Urothelium cell line (cell line): Measurements from ENCODE around the gene ZBTB44.
A peak's percentile ranks its signal among the peaks of the same experiment; 100 is the strongest.
"Not testable (repeated sequence)": the region's sequence is repeated elsewhere in the genome, so short reads cannot be mapped to it uniquely, and the experiment has no call there.

Experiments used
- DNase-seq: peaks from one replicate; pipeline ENCODE4 v3.0.0; 2011; ENCODE audit warnings: low spot score, mixed read lengths
- FAIRE-seq: peaks from 2 replicates; lab custom pipeline; 2011; peaks lifted over from hg19 to GRCh38; lab: Jason Lieb, UNC

Gene ZBTB44

DNA sequence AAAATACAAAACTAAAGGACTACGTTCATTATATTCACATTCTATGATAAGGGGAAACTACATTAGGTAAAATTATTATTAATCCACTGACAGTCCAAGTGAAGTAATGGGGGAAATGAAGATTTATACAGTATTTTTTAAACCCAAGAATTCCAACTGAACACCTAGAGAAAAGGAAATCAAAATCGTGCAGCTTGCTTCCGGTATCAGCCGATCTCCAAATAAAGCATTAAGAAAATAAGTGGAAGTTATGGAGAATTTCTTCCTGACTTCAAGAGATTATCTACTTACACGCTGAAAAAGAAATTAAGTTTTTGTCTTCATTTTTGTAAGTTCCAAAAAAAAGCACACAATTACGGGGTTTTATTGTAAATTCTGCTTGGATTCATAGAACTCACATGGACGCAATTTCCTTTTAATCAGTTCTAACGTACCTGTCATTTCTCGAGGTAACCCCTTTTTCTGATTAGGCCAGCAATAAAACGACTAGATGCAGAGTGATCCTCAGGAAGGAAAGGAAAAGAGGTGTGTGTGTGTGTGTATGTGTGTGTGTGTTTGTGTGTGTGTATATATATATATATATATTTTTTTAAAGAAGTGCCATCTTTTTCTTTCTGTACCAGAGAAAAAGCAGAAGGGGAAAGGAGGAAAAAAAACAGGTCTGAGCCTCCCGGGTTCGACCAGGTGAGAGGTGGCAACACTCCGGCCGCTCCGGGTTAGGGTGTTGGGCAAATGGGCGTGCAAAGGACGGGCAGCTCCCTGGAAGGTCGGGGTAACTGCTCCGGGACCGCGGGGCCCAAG, 1.1 kb downstream of the ZBTB44 start:
- DNase-seq = peak; percentile 3

DNA sequence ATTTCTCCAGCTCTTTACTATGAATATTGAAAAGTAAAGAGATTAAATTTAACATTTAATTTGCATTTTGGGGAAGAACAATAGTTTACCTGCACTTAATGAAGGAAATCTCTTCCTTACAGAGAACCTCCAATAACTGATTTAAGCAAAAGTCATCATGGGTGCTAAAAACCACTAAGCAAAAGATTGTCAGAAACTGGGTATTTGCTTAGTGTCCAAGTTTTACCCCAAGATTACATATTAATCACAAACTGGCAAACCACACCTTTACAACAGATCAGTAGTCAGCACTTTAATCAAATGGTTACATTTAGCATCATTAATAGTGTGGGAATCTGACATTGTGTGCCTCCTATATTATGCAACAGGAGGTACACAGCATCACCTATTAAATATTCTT, 2.7 kb downstream of the ZBTB44 start:
- no peak for FAIRE-seq
- DNase-seq = no peak

More for the DNA sequence above, 1.1 kb downstream of the ZBTB44 start:
- no peak for FAIRE-seq

DNA sequence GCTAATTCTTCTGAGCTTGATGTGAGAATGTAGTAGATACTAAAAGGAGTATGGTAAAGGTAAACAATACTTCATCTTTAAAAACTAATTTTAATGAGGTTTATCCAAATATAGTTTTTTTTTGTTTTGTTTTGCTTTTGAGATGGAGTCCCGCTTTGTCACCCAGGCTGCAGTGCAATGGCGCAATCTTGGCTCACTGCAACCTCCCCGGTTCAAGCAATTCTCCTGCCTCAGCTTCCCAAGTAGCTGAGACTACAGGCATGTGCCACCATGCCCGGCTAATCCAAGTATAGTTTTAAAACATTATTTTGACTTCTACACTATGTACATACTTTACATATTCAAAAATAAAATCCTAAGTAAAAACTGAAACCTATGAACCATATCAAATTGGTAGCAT, 4.1 kb downstream of the ZBTB44 start:
- FAIRE-seq = no peak
- DNase-seq = no peak

DNA sequence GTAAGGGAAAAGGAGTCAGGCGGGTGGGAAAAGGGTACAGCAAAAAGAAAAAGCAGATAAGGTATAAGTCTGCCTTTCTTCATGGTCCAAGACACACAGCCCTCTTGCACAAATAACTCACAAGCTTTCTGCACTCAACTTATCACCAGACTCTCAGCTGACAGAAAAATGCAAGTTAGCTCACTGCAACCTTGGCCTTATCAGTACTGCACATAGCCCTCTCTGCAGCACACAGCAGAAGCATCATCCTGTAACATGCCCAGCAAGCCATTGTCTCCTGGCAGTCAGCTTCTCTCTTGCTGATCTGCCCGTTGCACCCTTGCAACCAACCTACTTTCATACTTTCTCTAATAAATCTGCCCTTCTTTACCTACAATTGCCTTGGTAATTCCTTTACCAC, 5.8 kb downstream of the ZBTB44 start:
- FAIRE-seq (no peak), DNase-seq (no peak)

DNA sequence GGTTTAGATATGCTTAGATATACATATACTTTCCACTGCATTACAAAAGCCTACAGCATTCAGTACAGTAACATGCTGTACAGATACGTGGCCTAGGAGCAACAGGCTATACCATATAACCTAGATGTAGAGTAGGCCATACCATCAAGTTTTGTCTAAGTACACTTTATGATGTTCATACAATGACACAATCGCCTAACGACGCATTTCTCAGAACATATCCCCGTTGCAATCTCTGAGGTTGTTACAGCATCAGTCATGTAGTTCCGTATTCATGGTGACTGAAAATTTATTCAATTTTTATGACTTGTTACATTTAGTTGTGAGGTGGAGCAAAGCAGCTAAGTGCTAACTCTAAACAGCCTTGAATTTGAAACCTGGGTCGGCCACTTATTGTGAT, 6.7 kb downstream of the ZBTB44 start:
- DNase-seq (no peak), FAIRE-seq (no peak)

DNA sequence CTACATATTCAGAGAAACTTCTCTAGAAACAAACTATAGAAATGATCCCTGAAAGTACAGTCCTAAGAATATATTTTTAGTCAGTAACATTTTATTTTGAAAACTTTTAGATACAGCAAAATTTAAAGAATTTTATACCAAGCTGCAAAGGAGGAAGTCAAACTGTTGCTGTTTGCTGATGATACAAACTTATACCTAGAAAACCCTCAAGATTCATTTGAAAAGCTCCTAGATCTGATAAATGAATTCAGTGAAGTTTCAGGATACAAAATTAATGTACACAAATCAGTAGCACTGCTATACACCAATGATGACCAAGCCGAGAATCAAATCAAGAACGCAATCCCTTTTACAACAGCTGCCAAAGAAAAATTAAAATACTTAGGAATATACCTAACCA, 10.1 kb downstream of the ZBTB44 start:
- DNase-seq = no peak
- FAIRE-seq = no peak

DNA sequence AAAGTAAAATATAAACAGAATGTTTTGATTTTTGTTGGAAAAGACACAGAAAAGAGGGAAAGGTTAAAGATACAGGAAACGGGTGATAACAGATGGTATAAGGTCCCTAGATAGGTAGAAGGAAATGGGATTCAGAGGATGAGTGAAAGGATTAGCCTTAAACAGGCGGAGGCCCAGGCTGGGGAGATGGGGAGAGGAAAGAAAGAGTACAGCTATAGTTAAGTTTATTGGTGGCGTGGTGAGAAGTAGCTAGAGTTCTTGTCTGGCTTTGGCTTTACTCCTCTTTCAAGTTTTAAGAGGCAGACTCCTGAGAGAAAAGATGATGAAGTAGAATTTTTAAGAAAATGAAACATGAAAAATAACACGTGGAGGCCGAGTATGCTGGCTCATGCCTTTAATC, 13.7 kb downstream of the ZBTB44 start:
- DNase-seq (no peak), FAIRE-seq (no peak)

DNA sequence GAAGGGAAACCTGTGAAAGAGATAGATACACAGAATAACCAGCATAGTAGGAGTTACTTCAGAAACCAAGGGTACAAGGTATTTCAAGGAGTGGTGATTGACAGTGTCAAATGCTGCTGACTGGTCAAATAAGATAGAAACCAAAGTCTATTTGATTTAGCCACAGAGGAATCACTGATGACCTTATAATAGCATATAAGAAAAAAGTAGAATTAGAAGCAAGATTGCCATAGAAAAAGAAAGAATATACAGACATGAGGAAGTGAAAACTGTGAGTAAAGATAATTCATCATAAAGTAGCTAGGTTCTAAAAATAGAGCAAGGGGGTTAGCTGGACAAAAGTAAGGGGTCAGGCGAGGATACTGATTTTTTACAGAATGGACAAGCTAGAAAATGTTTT, 14.2 kb downstream of the ZBTB44 start:
- no peak for FAIRE-seq
- no peak for DNase-seq

DNA sequence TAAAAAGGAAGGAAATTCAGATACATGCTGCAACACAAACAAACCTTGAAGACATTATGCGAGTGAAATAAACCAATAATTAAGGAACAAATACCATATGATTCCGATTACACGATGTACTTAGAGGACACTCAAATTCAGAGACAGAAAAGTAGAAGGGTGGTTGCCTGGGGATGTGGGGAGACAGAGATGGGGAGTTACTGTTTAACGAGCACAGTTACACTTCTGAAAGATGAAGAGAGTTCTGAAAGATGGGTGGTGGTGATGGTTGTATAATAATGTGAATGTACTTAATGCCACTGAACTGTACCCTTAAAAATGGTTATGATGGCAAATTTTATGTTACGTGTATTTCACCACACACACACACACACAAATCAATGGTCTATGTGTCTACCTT, 14.7 kb downstream of the ZBTB44 start:
- no peak for FAIRE-seq
- DNase-seq = no peak

DNA sequence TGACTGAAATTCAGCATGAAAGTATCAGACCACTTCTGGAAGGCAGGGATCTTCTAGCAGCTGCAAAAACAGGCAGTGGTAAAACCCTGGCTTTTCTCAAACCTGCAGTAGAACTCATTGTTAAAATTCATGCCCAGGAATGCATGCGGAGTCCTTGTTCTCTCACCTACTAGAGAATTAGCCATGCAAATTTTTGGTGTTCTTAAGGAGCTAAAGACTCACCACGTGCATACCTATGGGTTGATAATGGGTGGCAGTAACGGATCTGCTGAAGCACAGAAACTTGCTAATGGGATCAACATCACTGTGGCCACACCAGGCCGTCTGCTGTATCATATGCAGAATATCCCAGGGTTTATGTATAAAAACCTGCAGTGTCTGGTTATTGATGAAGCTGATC, 19.1 kb downstream of the ZBTB44 start:
- no peak for FAIRE-seq
- no peak for DNase-seq

DNA sequence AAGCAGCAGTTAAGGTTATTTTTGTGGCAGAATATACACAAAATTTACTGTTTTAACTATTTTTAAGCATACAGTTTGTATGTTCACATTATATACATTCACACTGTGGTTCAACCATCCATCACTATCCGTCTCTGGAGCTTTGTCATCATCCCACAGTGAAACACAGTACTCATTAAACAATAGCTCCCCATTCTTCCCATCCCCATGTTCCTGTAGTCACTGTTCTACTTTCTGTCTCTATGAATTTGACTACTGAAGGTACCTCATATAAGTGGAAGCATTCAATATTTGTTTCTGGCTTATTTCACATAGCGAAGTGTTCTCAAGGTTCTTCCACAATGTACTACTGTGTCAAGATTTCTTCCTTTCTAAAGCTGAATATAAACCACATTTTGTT, 32.6 kb downstream of the ZBTB44 start:
- FAIRE-seq (no peak), DNase-seq (no peak)

DNA sequence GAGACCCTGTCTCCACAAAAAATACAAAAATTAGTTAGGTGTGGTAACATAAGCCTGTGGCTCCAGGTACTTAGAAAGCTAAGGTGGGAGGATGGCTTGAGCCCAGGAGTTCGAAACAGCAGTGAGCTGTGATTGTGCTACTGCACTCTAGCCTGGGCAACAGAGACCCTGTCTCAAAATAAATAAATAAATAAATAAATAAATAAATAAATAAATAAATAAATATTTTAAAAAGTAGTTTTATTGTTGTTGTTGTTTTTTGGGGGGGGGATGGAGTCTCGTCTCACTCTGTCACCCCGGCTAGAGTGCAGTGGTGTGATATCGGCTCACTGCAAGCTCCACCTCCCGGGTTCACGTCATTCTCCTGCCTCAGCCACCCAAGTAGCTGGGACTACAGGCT, 33.4 kb downstream of the ZBTB44 start:
- not testable (repeated sequence) for FAIRE-seq, DNase-seq

DNA sequence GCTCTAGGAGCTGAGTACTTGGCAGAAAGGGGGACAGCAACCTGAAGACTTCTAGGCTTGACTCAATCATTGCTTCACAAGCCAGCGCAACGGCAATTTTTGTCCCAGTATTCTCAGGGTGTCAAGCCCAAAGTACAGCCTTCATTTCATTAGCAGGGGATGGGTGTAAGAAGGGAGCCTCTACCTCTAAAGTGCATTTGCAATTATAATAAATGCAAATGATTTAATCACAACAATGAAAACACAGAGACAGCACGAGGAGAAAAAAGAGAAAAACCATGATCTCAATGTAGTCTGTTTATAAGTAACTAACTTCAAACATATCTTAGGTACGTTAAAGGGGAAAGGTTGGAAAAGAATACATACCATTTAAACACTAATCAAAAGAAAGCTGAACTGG, 34.7 kb downstream of the ZBTB44 start:
- DNase-seq (no peak), FAIRE-seq (no peak)

DNA sequence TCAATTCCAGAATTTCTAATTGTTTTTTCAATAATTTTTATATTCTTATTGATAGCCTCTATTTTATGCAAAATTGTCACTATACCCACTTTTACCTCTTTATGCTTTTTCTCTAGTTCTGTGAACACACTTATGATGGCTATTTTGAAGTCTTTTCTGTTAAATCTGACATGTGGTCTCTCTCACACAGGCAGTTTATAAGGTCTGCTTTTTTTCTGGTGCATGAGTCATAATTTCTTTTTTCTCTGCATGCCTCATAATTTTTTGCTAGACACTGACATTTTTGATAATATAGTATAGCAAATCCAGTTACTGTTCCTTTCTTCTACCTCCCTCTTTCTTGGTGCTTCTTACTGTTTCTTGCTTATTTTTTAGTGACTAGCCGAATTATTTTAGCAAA, 36.0 kb downstream of the ZBTB44 start:
- DNase-seq = no peak
- FAIRE-seq = no peak

DNA sequence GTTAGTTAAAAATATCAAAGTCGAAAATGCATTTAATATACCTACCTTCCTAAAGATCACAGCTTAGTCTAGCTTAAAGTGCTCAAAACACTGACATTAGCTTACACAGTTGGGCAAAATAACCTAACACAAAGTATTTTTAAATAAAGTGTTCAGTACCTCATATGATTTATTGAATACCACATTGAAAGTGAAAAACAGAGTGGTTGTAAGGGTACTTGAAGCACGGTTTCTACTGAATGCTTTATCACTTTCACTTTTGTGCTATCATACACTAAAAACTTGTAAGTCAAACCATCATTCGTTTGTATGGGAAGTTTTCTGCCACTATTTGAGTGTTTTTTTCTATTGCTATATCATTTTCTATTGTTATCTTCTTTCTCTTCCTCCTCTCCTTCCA, 36.6 kb downstream of the ZBTB44 start:
- FAIRE-seq (no peak), DNase-seq (no peak)

DNA sequence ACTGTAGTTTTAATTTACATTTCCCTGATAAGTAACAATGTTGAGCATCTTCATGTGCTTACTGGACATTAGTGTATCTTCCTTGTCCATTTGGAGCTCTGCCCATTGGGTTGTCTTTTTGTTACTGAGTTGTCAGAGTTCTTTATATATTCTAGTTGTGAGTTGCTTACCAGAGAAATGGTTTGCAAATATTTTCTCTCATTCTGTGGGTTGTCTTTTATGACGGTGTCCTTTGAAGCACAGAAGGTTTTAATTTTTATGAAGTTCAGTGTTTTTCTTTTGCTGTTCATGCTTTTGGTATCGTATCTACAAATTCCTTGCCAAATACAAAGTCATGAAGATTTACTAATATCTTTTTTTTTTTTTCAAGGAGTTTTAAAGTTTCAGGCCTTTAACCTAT, 42.4 kb downstream of the ZBTB44 start:
- FAIRE-seq = no peak
- DNase-seq = no peak

DNA sequence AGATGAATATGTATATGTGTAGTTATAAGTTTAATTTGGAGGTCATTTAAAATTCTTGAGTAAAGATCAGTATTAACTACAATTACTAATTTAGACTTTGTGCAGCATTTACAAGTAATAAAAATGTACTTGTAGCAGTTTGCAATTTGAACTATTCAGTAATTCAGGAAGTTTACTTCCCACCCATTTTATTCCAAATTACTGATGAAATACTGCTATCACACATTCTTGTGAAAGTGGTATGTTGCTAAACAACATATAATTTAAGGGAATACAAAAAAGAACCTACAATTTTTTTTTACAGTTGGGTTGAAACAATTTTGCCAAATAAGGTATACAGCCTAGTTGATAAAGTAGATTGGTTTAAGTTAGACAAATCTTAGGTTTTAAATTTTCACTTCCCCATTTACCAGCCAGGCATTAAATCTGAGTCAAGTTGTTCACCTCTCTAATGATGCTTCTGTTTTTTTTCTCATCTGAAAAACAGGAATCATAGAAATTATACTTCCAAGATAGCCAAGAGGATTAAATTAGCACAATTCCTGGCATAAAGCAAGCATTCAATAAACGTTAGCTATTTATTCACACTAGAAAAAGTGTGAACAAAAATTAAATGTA, 45.3 kb downstream of the ZBTB44 start:
- FAIRE-seq (no peak), DNase-seq (no peak)

DNA sequence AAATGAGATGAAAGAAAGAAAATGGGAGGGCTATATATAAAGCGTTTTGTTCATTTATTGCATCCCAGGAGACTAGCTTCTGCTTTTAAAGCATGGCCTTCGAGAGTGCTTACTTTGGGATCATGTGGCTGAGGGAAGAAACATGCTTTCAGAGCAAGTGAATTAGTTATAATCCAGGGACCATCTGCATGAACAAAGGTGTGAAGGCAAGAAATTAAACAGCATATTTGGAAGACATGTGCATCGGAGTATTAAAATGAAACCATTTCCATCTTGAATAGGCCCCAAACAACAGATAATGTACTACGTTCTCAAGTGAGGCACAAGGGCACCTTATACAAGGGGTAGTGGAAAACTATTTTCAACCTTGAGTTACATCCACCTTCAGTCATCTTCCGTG, 51.4 kb downstream of the ZBTB44 start:
- FAIRE-seq (no peak), DNase-seq (no peak)

DNA sequence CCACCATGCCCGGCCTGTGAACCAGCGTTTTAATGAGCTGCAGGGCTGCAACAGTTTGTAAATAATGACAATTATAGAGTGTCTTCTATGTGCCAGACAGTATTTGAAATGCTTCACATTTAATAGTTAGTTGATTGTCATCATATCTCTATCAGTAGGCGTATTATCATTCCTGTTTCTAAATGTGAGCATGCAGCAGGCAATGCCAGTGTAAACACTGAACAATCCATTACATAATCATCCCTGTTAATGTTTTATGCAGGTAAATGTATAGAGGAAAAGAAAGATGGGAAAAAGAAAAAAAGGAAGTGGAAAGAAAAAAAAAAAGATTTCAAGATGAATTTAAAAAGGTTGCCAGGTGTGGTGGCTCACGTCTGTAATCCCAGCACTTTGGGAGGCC, 52.3 kb downstream of the ZBTB44 start:
- no peak for DNase-seq

DNA sequence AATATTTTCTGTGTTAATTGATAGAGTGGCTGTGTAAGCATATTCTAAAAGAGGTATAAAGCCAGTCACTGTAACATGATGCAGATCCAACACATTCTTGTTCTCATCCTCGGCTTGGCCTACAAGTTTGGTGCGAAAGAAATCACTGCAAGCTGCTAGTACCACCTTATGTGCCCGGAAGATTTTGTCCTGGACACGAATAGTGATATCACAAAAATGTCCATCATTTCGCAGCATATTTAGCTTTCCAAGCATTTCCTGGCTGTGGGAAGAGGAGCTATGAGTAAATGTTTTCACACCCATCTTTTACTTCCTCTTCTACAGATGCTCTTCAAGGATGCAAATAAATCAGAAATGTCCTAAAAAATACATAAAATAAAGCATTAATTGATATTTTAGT, 53.1 kb downstream of the ZBTB44 start:
- FAIRE-seq (no peak), DNase-seq (no peak)

More for the DNA sequence above, 52.3 kb downstream of the ZBTB44 start:
- no peak for FAIRE-seq

DNA sequence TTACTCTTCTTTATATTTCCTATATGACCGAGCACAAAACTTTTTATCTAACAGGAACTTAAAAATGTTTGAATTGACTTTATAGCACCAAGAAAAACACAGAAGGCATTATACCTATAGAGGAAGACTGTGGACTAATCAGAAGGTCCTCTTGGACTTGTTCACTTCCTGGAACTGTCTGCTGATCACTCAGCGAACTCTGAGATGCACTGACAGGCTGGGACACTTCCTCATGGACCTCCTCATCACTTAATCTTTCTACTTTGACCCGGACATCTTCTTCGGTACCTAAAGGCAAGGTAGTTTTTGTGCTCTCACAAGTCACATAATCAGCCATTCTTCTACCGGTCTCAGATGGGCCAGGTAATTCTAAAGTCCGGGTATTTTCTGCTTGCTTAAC, 54.0 kb downstream of the ZBTB44 start:
- DNase-seq (no peak), FAIRE-seq (no peak)

DNA sequence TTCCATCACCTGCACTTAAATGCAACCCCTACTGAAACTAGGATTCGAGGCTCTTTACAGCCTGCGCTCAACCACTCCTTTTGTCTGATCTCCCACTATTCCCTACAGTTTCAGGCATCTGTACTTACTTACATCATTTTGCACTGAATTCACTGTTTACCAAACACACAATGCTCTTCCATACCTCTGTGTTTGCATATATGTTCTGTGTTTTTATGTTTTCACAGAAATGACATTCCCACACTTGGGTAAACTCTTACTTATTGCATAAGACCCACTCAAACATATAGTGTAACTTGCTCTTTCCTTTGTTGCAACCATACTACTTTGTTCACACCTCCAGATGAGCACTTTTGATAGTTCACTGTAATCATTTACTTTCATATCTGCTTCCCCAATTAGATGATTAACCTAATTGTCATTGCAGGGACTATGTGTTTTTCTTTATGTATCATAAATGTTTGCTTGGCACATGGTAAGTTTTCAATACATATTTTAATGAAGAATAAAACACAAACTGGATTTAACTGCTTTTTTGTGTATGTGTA, 54.6 kb downstream of the ZBTB44 start:
- DNase-seq (no peak), FAIRE-seq (no peak)
